ENCODE results near the gene OIT3. TPM values are rescaled to one million over a fixed set of nuclear protein-coding genes. Genes with fewer than 3 reads are reported as not detected.

The OIT3 gene
- not detected for total RNA-seq (ENCODE audit: unreplicated experiment)
- long read RNA-seq, result 0 reads

DNA sequence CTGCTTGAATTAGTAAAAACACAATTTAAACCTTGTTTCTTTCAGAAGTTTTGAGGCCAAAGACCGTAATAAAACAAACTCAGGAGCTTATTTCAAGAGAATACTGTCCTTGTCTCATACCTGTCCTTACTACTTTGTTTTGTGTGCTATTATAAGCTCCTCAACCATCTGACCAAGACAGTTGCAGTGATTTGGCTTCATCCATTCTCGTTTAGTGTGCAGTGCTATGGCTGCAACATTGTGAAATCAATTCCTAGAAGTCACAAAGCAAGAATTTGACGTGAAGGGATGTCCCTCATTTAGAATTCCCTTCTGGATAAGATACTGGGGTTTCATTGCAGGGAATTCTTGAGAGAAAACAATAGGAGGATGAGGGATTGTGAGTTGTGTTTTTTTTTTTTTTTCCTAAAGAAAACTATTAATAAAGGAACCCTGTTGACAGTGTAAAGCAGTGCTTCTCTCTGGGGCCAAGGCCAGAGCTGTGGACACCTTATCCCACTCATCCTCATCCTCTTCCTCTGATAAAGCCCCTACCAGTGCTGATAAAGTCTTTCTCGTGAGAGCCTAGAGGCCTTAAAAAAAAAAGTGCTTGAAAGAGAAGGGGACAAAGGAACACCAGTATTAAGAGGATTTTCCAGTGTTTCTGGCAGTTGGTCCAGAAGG, at the start of gene OIT3:
Gene OIT3, plus strand, starts transcription at position 604 of the 663 bp plus-strand sequence. CDS start 60 bp downstream, outside the sequence.
- Mint-ChIP-seq H3K9me3 (ENCODE audit: unreplicated experiment) (no peaks in the 10 kb centered on the region), H3K4me3 (ENCODE audit: unreplicated experiment) (no peak within 1 kb of the TSS), H3K4me1 (ENCODE audit: low read depth, unreplicated experiment) (no peaks in the 10 kb centered on the region), H3K36me3 (ENCODE audit: unreplicated experiment) (no peaks in the 10 kb centered on the region), H3K27ac (ENCODE audit: unreplicated experiment) (no peak within 1 kb of the TSS), H3K27me3 (ENCODE audit: unreplicated experiment) (no peaks in the 10 kb centered on the region)
- DNase-seq, result no peak
- no peak for TF ChIP-seq CTCF (IDR thresholded peaks at IDR 0.05; ENCODE audit: partially characterized antibody, unreplicated experiment)

DNA sequence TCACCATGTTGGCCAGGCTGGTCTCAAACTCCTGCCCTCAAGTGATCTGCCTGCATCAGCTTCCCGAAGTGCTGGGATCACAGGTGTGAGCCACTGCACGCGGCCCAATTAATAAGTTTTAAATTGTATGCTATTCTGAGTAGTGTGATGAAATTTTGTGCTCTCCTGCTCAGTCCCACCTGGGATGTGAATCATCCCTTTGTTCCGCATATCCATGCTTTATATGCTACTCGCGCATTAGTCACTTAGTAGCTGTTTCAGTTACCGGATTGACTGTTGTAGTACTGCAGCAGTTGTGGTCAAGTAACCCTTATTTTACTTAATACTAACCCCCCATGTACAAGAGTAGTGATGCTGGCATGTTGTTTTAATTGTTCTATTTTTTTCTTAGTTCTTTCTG, 47.3 kb upstream of the OIT3 start:
- H3K9me3 Mint-ChIP-seq (ENCODE audit: unreplicated experiment), result peaks cover 1% of the 10 kb centered on the region
- DNase-seq, result no peak
- H3K36me3 Mint-ChIP-seq (ENCODE audit: unreplicated experiment), result peaks cover 2% of the 10 kb centered on the region
- no peak for TF ChIP-seq CTCF (IDR thresholded peaks at IDR 0.05; ENCODE audit: partially characterized antibody, unreplicated experiment)
- H3K27ac Mint-ChIP-seq (ENCODE audit: unreplicated experiment), result no peak overlapping the region
- no peaks in the 10 kb centered on the region for H3K4me1 Mint-ChIP-seq (ENCODE audit: low read depth, unreplicated experiment)
- H3K4me3 Mint-ChIP-seq (ENCODE audit: unreplicated experiment), result no peak overlapping the region
- H3K27me3 Mint-ChIP-seq (ENCODE audit: unreplicated experiment), result no peaks in the 10 kb centered on the region

GRCh38 chr10:72847681-72848080, 45.9 kb upstream of the OIT3 start:
- no peak overlapping the region for H3K27ac Mint-ChIP-seq (ENCODE audit: unreplicated experiment)
- H3K27me3 Mint-ChIP-seq (ENCODE audit: unreplicated experiment), result no peaks in the 10 kb centered on the region
- H3K4me3 Mint-ChIP-seq (ENCODE audit: unreplicated experiment), result no peak overlapping the region
- H3K9me3 Mint-ChIP-seq (ENCODE audit: unreplicated experiment), result peaks cover 1% of the 10 kb centered on the region
- TF ChIP-seq CTCF (IDR thresholded peaks at IDR 0.05; ENCODE audit: partially characterized antibody, unreplicated experiment), result no peak
- no peak for DNase-seq
- H3K4me1 Mint-ChIP-seq (ENCODE audit: low read depth, unreplicated experiment), result no peaks in the 10 kb centered on the region
- peaks cover 10% of the 10 kb centered on the region for H3K36me3 Mint-ChIP-seq (ENCODE audit: unreplicated experiment)

DNA sequence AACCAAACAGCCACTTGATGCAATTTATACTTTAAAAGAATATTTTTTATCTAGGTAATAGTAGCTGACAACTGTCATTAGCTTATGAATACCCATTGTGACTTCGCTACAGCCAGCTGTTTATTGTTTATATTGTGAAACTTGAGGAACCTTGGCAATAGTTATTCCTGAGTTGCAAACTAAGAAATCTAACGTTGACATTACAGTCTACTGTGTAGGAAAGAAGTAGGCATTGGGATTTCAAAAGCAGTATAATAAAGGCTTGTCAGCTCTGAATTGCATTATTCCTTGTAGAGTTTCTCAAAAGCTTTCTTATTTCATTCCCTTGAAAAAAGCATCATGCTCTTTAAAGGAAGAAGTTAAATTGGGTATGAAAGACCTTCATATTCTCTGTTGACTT, 42.7 kb upstream of the OIT3 start:
- Mint-ChIP-seq H3K27me3 (ENCODE audit: unreplicated experiment) (no peaks in the 10 kb centered on the region), H3K4me3 (ENCODE audit: unreplicated experiment) (no peak overlapping the region), H3K4me1 (ENCODE audit: low read depth, unreplicated experiment) (no peaks in the 10 kb centered on the region), H3K27ac (ENCODE audit: unreplicated experiment) (no peak overlapping the region), H3K9me3 (ENCODE audit: unreplicated experiment) (peaks cover 1% of the 10 kb centered on the region), H3K36me3 (ENCODE audit: unreplicated experiment) (peaks cover 10% of the 10 kb centered on the region)
- no peak for TF ChIP-seq CTCF (IDR thresholded peaks at IDR 0.05; ENCODE audit: partially characterized antibody, unreplicated experiment)
- DNase-seq, result no peak

DNA sequence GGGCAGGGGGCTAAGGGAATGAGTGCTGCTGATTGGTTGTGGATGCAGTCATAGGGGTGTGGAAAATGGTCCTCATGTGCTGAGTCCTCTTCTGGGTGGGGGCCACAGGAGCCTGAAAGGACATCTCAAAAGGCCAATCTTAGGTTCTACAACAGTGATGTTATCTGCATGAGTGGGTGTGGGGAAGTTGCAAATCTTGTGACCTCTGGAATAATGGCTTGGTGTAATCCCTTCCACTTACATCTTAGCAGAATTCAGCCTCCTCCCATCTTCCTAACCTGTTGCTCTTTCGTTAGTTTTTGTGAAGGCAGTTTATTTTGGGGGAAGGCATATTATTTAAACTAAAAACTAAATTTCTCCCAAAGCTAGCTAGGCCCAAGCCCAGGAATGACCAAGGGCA, 42.0 kb upstream of the OIT3 start:
- no peak for TF ChIP-seq CTCF (IDR thresholded peaks at IDR 0.05; ENCODE audit: partially characterized antibody, unreplicated experiment)
- H3K4me1 Mint-ChIP-seq (ENCODE audit: low read depth, unreplicated experiment), result no peaks in the 10 kb centered on the region
- H3K36me3 Mint-ChIP-seq (ENCODE audit: unreplicated experiment), result peaks cover 10% of the 10 kb centered on the region
- no peak for DNase-seq
- no peaks in the 10 kb centered on the region for H3K27me3 Mint-ChIP-seq (ENCODE audit: unreplicated experiment)
- no peak overlapping the region for H3K4me3 Mint-ChIP-seq (ENCODE audit: unreplicated experiment)
- H3K9me3 Mint-ChIP-seq (ENCODE audit: unreplicated experiment), result peaks cover 1% of the 10 kb centered on the region
- no peak overlapping the region for H3K27ac Mint-ChIP-seq (ENCODE audit: unreplicated experiment)

All from glutamatergic neuron (in vitro differentiated cells).